Hepatocyte (in vitro differentiated cells): ENCODE results near the gene ESD. TPM values are rescaled to one million over a fixed set of nuclear protein-coding genes. Genes with fewer than 3 reads are reported as not detected.
"Not testable (repeated sequence)": the region's sequence is repeated elsewhere in the genome, so short reads cannot be mapped to it uniquely, and the experiment has no call there.

Experiments used
- DNase-seq: peaks from one replicate; pipeline ENCODE4 v3.0.0-alpha.2; 2016; ENCODE audit warnings: low spot score
- H2AFZ ChIP-seq: fragments of 200-600 bp; sonication (generic); 2 replicates; pipeline ENCODE4 v1.6.0; 2016; ENCODE audit warnings: antibody characterized with exemption, mild to moderate bottlenecking
- H3K27ac ChIP-seq: fragments of 200-600 bp; sonication (generic); 2 replicates; pipeline ENCODE4 v1.5.1; 2016; ENCODE audit warnings: mild to moderate bottlenecking
- H3K27me3 ChIP-seq: fragments of 200-600 bp; sonication (generic); 2 replicates; pipeline ENCODE4 v1.6.1; 2016
- H3K36me3 ChIP-seq: fragments of 200-600 bp; sonication (generic); replicated peaks from 2 replicates; pipeline ENCODE4 v1.5.1; 2016; ENCODE audit warnings: low read depth; ENCODE audit not compliant: insufficient read depth
- H3K4me1 ChIP-seq: fragments of 200-600 bp; sonication (generic); 2 replicates; pipeline ENCODE4 v1.5.1; 2016; ENCODE audit warnings: mild to moderate bottlenecking, moderate library complexity; ENCODE audit not compliant: insufficient read depth
- H3K4me2 ChIP-seq: fragments of 200-600 bp; sonication (generic); 2 replicates; pipeline ENCODE4 v1.6.0; 2016
- H3K4me3 ChIP-seq: fragments of 200-600 bp; sonication (generic); 2 replicates; pipeline ENCODE4 v1.5.1; 2016; ENCODE audit warnings: mild to moderate bottlenecking
- H3K79me2 ChIP-seq: fragments of 200-600 bp; sonication (generic); 2 replicates; pipeline ENCODE4 v1.6.0; 2017; ENCODE audit warnings: mild to moderate bottlenecking
- H3K9me2 ChIP-seq: fragments of 200-600 bp; sonication (generic); replicated peaks from 2 replicates; pipeline ENCODE4 v1.6.0; 2017; ENCODE audit warnings: mild to moderate bottlenecking; ENCODE audit not compliant: insufficient read depth
- H3K9me3 ChIP-seq: fragments of 200-600 bp; sonication (generic); 2 replicates; pipeline ENCODE4 v1.5.1; 2016; ENCODE audit warnings: low read depth, mild to moderate bottlenecking
- H4K20me1 ChIP-seq: fragments of 200-600 bp; sonication (generic); 2 replicates; pipeline ENCODE4 v1.6.0; 2016; ENCODE audit warnings: mild to moderate bottlenecking; ENCODE audit not compliant: insufficient read depth, poor library complexity, severe bottlenecking
- CTCF ChIP-seq: fragments of 200-600 bp; sonication (generic); IDR thresholded peaks from 2 replicates; pipeline ENCODE4 v1.5.1; 2016; ENCODE audit warnings: antibody characterized with exemption, mild to moderate bottlenecking; ENCODE audit not compliant: poor library complexity
- EZH2 ChIP-seq: fragments of 200-600 bp; sonication (generic); IDR thresholded peaks from 2 replicates; pipeline ENCODE4 v1.6.1; 2016; ENCODE audit warnings: antibody characterized with exemption, mild to moderate bottlenecking, borderline replicate concordance
- EZH2phosphoT487 ChIP-seq: fragments of 200-600 bp; sonication (generic); IDR thresholded peaks from one replicate; pipeline ENCODE4 v1.6.1; 2018; ENCODE audit warnings: antibody characterized with exemption, mild to moderate bottlenecking, low read depth, moderate library complexity; ENCODE audit not compliant: unreplicated experiment, severe bottlenecking
- WGBS: methylation state at CpG from one replicate; pipeline ENCODE4 v1.1.6; 2016; ENCODE audit warnings: low lambda C conversion rate; ENCODE audit errors: missing lambda C conversion rate; 5-methylcytosine and 5-hydroxymethylcytosine counted together
- polyA plus RNA-seq: library from polyadenylated mRNA; unstranded; fragments of >200 nt; fragmentation: Nextera tagmentation; extraction: Ambion mirVana; gene quantifications from 2 replicates; pipeline ENCODE4 v1.2.1, GENCODE V29; 2016
- total RNA-seq: library from RNA; depleted of rRNA; stranded (reverse); fragments of >200 nt; gene quantifications from 2 replicates; pipeline ENCODE4 v1.2.3, GENCODE V29; 2014

Gene ESD
- total and polyA plus RNA-seq, 2 experiments from 2014 or later, result 127 to 129 TPM

- no peaks in the 10 kb centered on the region for H3K27me3 ChIP-seq
- H3K4me3 ChIP-seq, result no peak overlapping the region
- TF ChIP-seq CTCF (no peak), EZH2 (no peak), EZH2phosphoT487 (no peak)
- no peaks in the 10 kb centered on the region for H4K20me1 ChIP-seq
- no peaks in the 10 kb centered on the region for H3K4me1 ChIP-seq
- DNase-seq, result no peak
- H2AFZ ChIP-seq, result no peak overlapping the region
- H3K9me3 ChIP-seq, result no peaks in the 10 kb centered on the region
- peaks cover 3% of the 10 kb centered on the region for H3K36me3 ChIP-seq
- H3K4me2 ChIP-seq, result no peak overlapping the region
- no peaks in the 10 kb centered on the region for H3K9me2 ChIP-seq
- H3K27ac ChIP-seq, result no peak overlapping the region
- no peaks in the 10 kb centered on the region for H3K79me2 ChIP-seq
- 92% methylated on average over 1 of the region's 1 CpG for WGBS
These were observed 20.1 kb upstream of the ESD start for GRCh38 chr13:46817095-46817494.

- H3K4me2 ChIP-seq, result no peak overlapping the region
- no peaks in the 10 kb centered on the region for H3K4me1 ChIP-seq
- no peaks in the 10 kb centered on the region for H4K20me1 ChIP-seq
- no peak overlapping the region for H3K27ac ChIP-seq
- H3K27me3 ChIP-seq, result no peaks in the 10 kb centered on the region
- no peaks in the 10 kb centered on the region for H3K79me2 ChIP-seq
- no peak overlapping the region for H3K4me3 ChIP-seq
- TF ChIP-seq CTCF, result no peak
- no peak for TF ChIP-seq EZH2phosphoT487
- TF ChIP-seq EZH2, result no peak
- H3K36me3 ChIP-seq, result peaks cover 3% of the 10 kb centered on the region
- 97% methylated on average over 1 of the region's 1 CpG for WGBS
- no peak overlapping the region for H2AFZ ChIP-seq
- no peak for DNase-seq
- no peaks in the 10 kb centered on the region for H3K9me3 ChIP-seq
- H3K9me2 ChIP-seq, result no peaks in the 10 kb centered on the region
These were observed 19.4 kb upstream of the ESD start for GRCh38 chr13:46816371-46816770.

- H4K20me1 ChIP-seq, result no peaks in the 10 kb centered on the region
- DNase-seq, result no peak
- no peaks in the 10 kb centered on the region for H3K4me1 ChIP-seq
- H3K27ac ChIP-seq, result no peak overlapping the region
- no peaks in the 10 kb centered on the region for H3K9me2 ChIP-seq
- TF ChIP-seq CTCF (no peak), EZH2phosphoT487 (no peak), EZH2 (no peak)
- no peaks in the 10 kb centered on the region for H3K36me3 ChIP-seq
- H3K79me2 ChIP-seq, result no peaks in the 10 kb centered on the region
- H2AFZ ChIP-seq, result no peak overlapping the region
- H3K4me2 ChIP-seq, result no peak overlapping the region
- H3K4me3 ChIP-seq, result no peak overlapping the region
- no peaks in the 10 kb centered on the region for H3K9me3 ChIP-seq
- H3K27me3 ChIP-seq, result no peaks in the 10 kb centered on the region
These were observed 15.4 kb upstream of the ESD start for GRCh38 chr13:46812301-46812797.

- H3K79me2 ChIP-seq, result no peaks in the 10 kb centered on the region
- no peaks in the 10 kb centered on the region for H3K27me3 ChIP-seq
- H3K4me1 ChIP-seq, result no peaks in the 10 kb centered on the region
- no peak overlapping the region for H3K4me2 ChIP-seq
- H4K20me1 ChIP-seq, result no peaks in the 10 kb centered on the region
- 87% methylated on average over 5 of the region's 5 CpGs for whole genome bisulfite sequencing
- no peak overlapping the region for H3K4me3 ChIP-seq
- no peaks in the 10 kb centered on the region for H3K9me3 ChIP-seq
- H3K9me2 ChIP-seq, result no peaks in the 10 kb centered on the region
- no peak for TF ChIP-seq EZH2
- TF ChIP-seq CTCF, result no peak
- TF ChIP-seq EZH2phosphoT487, result no peak
- DNase-seq, result no peak
- H3K27ac ChIP-seq, result no peak overlapping the region
- no peak overlapping the region for H2AFZ ChIP-seq
- no peaks in the 10 kb centered on the region for H3K36me3 ChIP-seq
These were observed 13.5 kb upstream of the ESD start for GRCh38 chr13:46810440-46810839.

GRCh38 chr13:46804921-46805320 is 8.0 kb upstream of the ESD start:
- H2AFZ ChIP-seq, DNase-seq, H3K4me2 ChIP-seq, H3K4me1 ChIP-seq, H3K9me2 ChIP-seq, H3K79me2 ChIP-seq, H3K36me3 ChIP-seq, H3K9me3 ChIP-seq, H3K27ac ChIP-seq, H3K4me3 ChIP-seq, H4K20me1 ChIP-seq, H3K27me3 ChIP-seq: not testable (repeated sequence)
- WGBS, result 56% methylated on average over 1 of the region's 1 CpG
